Measurements from ENCODE around the gene MBNL2.

GRCh38 chr13:97392020-97392419, 169.9 kb downstream of the MBNL2 start:
- TF ChIP-seq CTCF (IDR thresholded peaks at IDR 0.05; ENCODE audit: low read length) (no peak), EZH2 (optimal IDR thresholded peaks at IDR 0.05; ENCODE audit: low read depth, low read length) (no peak)

Measured in MM.1S (cell line).